IMR-90 (cell line): ENCODE results near the gene NUTM1. TPM values are rescaled to one million over a fixed set of nuclear protein-coding genes. Genes with fewer than 3 reads are reported as not detected.
"Not testable (repeated sequence)": the region's sequence is repeated elsewhere in the genome, so short reads cannot be mapped to it uniquely, and the experiment has no call there.

ENCODE experiments used
- ATAC-seq: fragments of 200-7000 bp; cut with Tn5 transposase; 2 replicates; pipeline ENCODE4 v1.9.1; 2020; ENCODE audit warnings: low read depth, mild to moderate bottlenecking, moderate library complexity
- BruUV-seq: library from RNA; stranded (reverse); fragments of 400-500 nt; replicated peaks from 2 replicates; lab custom pipeline; 2021; lab: Mats Ljungman, UMichigan
- CTCF ChIA-PET: fragments of 300-600 bp; formaldehyde crosslinking; extraction: SDS; loops from one replicate; lab custom pipeline; 2021; ENCODE audit warnings: antibody characterized with exemption; lab: Yijun Ruan, JAX
- POLR2A ChIA-PET: fragments of 300-600 bp; sonication (Branson Sonifier 250); formaldehyde crosslinking; loops from one replicate; lab custom pipeline; 2022; ENCODE audit warnings: antibody characterized with exemption; ENCODE audit not compliant: unreplicated experiment; lab: Charles Lee
- DNase-seq: peaks from one replicate; pipeline ENCODE4 v3.0.0; 2013
- H2AFZ ChIP-seq: replicated peaks from 2 replicates; pipeline ENCODE3; 2013; ENCODE audit warnings: low read length, mild to moderate bottlenecking; ENCODE audit not compliant: poor library complexity
- H2AK5ac ChIP-seq: 2 replicates; pipeline ENCODE4 v1.6.1; 2013; ENCODE audit warnings: low read depth, low read length, inconsistent platforms
- H2AK9ac ChIP-seq: replicated peaks from 2 replicates; pipeline ENCODE3; 2013; ENCODE audit warnings: mild to moderate bottlenecking, low read depth, low read length, moderate library complexity; ENCODE audit not compliant: poor library complexity
- H2BK120ac ChIP-seq: 2 replicates; pipeline ENCODE4 v1.6.1; 2013; ENCODE audit warnings: low read depth, low read length, inconsistent platforms
- H2BK15ac ChIP-seq: 3 replicates; pipeline ENCODE4 v1.6.1; 2013; ENCODE audit warnings: low read depth, low read length, inconsistent platforms
- H2BK20ac ChIP-seq: 2 replicates; pipeline ENCODE4 v1.6.1; 2013; ENCODE audit warnings: low read depth, mild to moderate bottlenecking, inconsistent platforms, low read length, moderate library complexity
- H2BK5ac ChIP-seq: 2 replicates; pipeline ENCODE4 v1.6.1; 2013; ENCODE audit warnings: mild to moderate bottlenecking, low read depth, low read length, inconsistent platforms; ENCODE audit not compliant: poor library complexity, severe bottlenecking
- H3K14ac ChIP-seq: replicated peaks from 2 replicates; pipeline ENCODE4 v1.6.1; 2013; ENCODE audit warnings: low read depth, low read length, inconsistent platforms
- H3K18ac ChIP-seq: 2 replicates; pipeline ENCODE4 v1.6.1; 2013; ENCODE audit warnings: low read depth, low read length, control low read depth
- H3K23ac ChIP-seq: 2 replicates; pipeline ENCODE4 v1.6.1; 2013; ENCODE audit warnings: low read depth, low read length, inconsistent platforms
- H3K27ac ChIP-seq: 2 replicates; pipeline ENCODE4 v1.5.1; 2013; ENCODE audit warnings: mild to moderate bottlenecking, control low read depth, low read length; ENCODE audit not compliant: insufficient read depth
- H3K27me3 ChIP-seq: 2 replicates; pipeline ENCODE4 v1.6.1; 2013; ENCODE audit warnings: low read length; ENCODE audit not compliant: control insufficient read depth, insufficient read depth
- H3K36me3 ChIP-seq: 2 replicates; pipeline ENCODE4 v1.6.1; 2013; ENCODE audit warnings: low read length, mixed read lengths; ENCODE audit not compliant: control insufficient read depth, insufficient read depth
- H3K4ac ChIP-seq: 2 replicates; pipeline ENCODE4 v1.6.1; 2013; ENCODE audit warnings: low read depth, low read length, inconsistent platforms
- H3K4me1 ChIP-seq: 2 replicates; pipeline ENCODE4 v1.6.1; 2013; ENCODE audit warnings: low read length, mixed read lengths; ENCODE audit not compliant: control insufficient read depth, insufficient read depth
- H3K4me2 ChIP-seq: 2 replicates; pipeline ENCODE4 v1.6.1; 2013; ENCODE audit warnings: low read depth, mild to moderate bottlenecking, control low read depth, low read length, moderate library complexity
- H3K4me3 ChIP-seq: 2 replicates; pipeline ENCODE4 v1.5.1; 2013; ENCODE audit warnings: low read depth, mild to moderate bottlenecking, control low read depth, low read length, moderate library complexity; ENCODE audit not compliant: insufficient read depth
- H3K56ac ChIP-seq: 2 replicates; pipeline ENCODE4 v1.6.1; 2013; ENCODE audit warnings: low read length, inconsistent platforms; ENCODE audit not compliant: insufficient read depth; ENCODE audit errors: extremely low read depth
- H3K79me1 ChIP-seq, 2 experiments: 2 replicates each; pipeline ENCODE4 v1.6.1; 2013; ENCODE audit warnings: low read length in 2 of 2, inconsistent platforms in 1 of 2, low read depth in 1 of 2
- H3K9ac ChIP-seq: 2 replicates; pipeline ENCODE4 v1.6.1; 2013; ENCODE audit warnings: low read depth, low read length, control low read depth
- H3K9me1 ChIP-seq: 2 replicates; pipeline ENCODE4 v1.6.1; 2013; ENCODE audit warnings: low read length, inconsistent platforms; ENCODE audit not compliant: insufficient read depth
- H3K9me3 ChIP-seq: 2 replicates; pipeline ENCODE4 v1.6.1; 2013; ENCODE audit warnings: low read length; ENCODE audit not compliant: control insufficient read depth, insufficient read depth
- H4K20me1 ChIP-seq: 2 replicates; pipeline ENCODE4 v1.6.1; 2013; ENCODE audit warnings: low read length, inconsistent platforms; ENCODE audit not compliant: insufficient read depth
- H4K5ac ChIP-seq: 2 replicates; pipeline ENCODE4 v1.6.1; 2013; ENCODE audit warnings: mild to moderate bottlenecking, low read depth, low read length, control low read depth
- H4K8ac ChIP-seq, 2 experiments: 2 replicates each; pipeline ENCODE4 v1.6.1; 2013; ENCODE audit warnings: low read depth in 2 of 2, low read length in 2 of 2, control low read depth in 1 of 2, inconsistent platforms in 1 of 2
- H4K91ac ChIP-seq: 2 replicates; pipeline ENCODE4 v1.6.1; 2013; ENCODE audit warnings: low read depth, low read length, inconsistent platforms; ENCODE audit not compliant: insufficient read depth
- WGBS, 2 experiments: methylation state at CpG; one replicate each; pipeline versions ENCODE4 v1.1.5 to v1.1.7; 2013; ENCODE audit warnings: missing lambda C conversion rate in 2 of 2; ENCODE audit not compliant: insufficient read length in 1 of 2; ENCODE audit errors: extremely low coverage in 2 of 2; 5-methylcytosine and 5-hydroxymethylcytosine counted together
- dilution Hi-C: fragments of 300-500 bp; cut with HindIII; formaldehyde crosslinking; loops from one replicate; pipeline ENCODE4 v1.14.3; 2018; ENCODE audit warnings: low sequenced_read_pairs; ENCODE audit not compliant: unreplicated experiment
- in situ Hi-C: fragments of 300-500 bp; cut with MboI; formaldehyde crosslinking; loops from 3 replicates; pipeline ENCODE4 v1.14.3; 2019; ENCODE audit warnings: low sequenced_read_pairs, inconsistent platforms, mixed read lengths
- intact Hi-C: fragments of 100-400 bp; cut with micrococcal nuclease; formaldehyde crosslinking; loops from 2 replicates; pipeline ENCODE4 v1.10.0; 2022
- polyA plus RNA-seq, 3 experiments: library from polyadenylated mRNA; depleted of rRNA; stranded (reverse); fragments of >200 nt; gene quantifications; 2 replicates each; pipeline ENCODE4 v1.2.3, GENCODE V29; 2012; ENCODE audit warnings: low replicate concordance in 1 of 3
- total RNA-seq: library from RNA; depleted of rRNA; stranded (reverse); fragments of >200 nt; gene quantifications from 2 replicates; pipeline ENCODE4 v1.2.3, GENCODE V29; 2012

NUTM1 gene
- total and polyA plus RNA-seq, 2 of the 4 experiments (the other 2 are of a cell fraction), result not detected

GRCh38 chr15:34375541-34375940 lies 32.4 kb downstream of the NUTM1 start:
- H3K9ac ChIP-seq, intact Hi-C loops, H2AFZ ChIP-seq, in situ Hi-C loops, H3K9me1 ChIP-seq, BruUV-seq, H2BK5ac ChIP-seq, H3K27me3 ChIP-seq, H3K4ac ChIP-seq, DNase-seq, H3K56ac ChIP-seq, H3K4me2 ChIP-seq, POLR2A ChIA-PET, H2AK5ac ChIP-seq, ATAC-seq, H2BK15ac ChIP-seq, H3K4me1 ChIP-seq, H3K36me3 ChIP-seq, dilution Hi-C loops, H4K20me1 ChIP-seq, H3K4me3 ChIP-seq, CTCF ChIA-PET, H2BK20ac ChIP-seq, H4K91ac ChIP-seq, H3K27ac ChIP-seq, H3K14ac ChIP-seq, H3K18ac ChIP-seq, H2BK120ac ChIP-seq, H3K23ac ChIP-seq, H4K5ac ChIP-seq, H3K9me3 ChIP-seq, H4K8ac ChIP-seq, H2AK9ac ChIP-seq, H3K79me1 ChIP-seq: not testable (repeated sequence)
- WGBS, 2 experiments, result no CpG with 5 or more reads among the region's 2 CpGs
